CD4-positive, alpha-beta T cell treated with Interleukin-15 for 1 hour (primary cell): Measurements from ENCODE around the gene SLC35D1.
"Not testable (repeated sequence)": the region's sequence is repeated elsewhere in the genome, so short reads cannot be mapped to it uniquely, and the experiment has no call there.

Experiments
- DNase-seq: peaks from one replicate; pipeline ENCODE4 v3.0.0-alpha.2; 2020

The SLC35D1 gene

DNA sequence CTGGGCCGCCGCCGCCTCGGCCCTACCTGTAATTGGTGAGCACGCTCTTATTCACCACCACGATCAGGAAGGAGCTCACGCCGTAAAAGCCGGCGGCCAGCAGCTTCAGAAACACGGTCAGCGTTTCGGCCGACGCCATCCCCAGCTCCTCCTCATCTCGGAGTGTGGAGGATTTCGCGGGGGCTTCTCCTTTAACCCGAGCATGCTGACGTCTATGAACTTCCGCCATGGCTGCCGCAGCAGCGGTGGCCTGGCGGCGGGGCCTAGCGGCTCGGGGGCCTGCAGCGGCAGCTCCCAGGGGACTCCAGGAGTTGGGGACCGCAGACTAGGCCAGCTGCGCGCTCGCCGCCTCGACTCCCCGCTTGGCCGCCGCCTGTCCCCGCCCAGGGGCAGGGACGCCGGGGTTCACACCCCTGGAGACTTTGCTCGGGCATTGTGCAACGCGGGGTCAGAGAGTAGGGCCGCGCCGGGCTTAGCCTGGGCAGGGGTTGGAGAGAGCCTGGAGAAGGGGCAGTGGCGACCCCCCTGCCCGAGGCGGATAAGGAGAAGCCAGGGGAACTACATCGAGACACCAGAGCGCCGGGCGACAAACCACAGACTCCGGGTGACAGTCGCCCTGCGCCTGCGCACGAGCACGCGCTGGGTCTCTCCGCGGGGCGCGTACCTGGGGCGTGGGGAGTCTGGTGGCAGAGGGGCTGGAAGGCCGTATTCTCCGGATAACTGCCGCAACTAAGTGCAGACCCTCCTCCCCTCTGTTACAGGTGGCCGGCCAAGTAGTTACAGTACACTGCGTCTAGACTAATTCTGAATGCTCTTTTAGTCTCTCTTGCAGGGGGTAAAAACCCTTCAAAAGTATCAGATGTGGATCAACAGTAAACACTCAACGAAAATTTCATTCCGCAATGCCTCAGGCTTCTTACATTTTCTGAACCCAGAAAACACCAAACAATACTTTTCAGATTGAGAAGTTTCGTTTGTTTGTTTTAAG lies at the start of gene SLC35D1:
TSS of gene SLC35D1 (minus strand) at position 364 of the 988 bp plus-strand sequence. CDS start at position 229, 135 bp downstream.
- peak; percentile 83 for DNase-seq

DNA sequence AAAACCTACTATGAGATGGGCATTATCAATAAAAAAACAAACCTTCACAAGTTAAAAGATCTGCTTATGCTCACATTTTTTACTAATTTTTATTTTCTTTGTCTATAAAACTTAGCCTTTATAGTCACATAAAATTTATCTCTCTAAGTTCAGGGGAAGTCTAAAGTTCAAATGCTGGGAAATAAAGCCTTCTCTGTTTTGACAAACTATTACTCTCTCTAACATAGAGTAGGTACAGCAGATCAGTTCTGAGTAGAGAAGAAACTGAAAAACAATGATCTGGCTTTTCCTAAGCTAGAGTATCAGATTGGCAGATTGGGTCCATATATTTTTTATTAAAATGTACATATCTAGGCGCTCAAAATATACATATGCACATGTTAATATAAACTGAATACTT lies 49.6 kb upstream of the SLC35D1 start:
- DNase-seq: no peak

DNA sequence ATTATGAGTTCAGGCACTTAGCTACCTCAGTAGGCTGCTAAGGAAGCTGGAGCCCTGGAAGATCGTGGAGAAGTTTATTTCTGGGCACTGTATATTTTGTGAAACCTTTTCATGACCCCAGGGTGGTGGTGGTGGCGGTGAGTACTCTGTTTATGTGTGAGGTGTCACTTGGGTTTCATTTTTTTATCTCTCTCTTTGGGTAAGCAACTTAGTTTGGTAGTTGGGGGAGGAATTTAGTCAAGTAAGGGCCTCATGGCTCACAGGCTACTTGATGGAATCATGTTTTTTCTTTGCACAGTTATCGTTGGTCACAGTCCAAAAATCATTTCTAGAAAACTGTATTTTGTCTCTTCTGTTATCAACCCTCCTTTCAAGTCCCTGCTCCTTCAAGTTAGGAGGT lies 46.9 kb upstream of the SLC35D1 start:
- DNase-seq: no peak

DNA sequence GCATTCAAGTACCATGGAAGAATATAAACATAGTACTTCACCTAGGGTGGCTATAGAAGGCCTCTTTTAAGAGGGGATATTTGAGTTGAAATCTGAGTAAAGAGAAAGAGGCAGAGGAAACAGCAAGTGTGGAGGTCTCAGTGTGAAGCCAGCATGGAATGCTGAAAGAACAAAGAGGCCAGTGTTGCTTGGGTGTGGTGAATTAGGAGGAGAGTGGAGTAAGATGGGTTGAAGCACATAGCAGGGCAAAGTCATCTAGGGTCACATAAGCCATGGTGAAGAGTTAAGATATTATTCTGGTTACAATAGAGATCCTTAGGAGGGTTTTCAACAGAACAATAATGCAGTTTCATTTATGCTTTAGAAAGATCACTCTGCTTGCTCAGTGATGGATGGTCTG lies 43.4 kb upstream of the SLC35D1 start:
- DNase-seq: no peak

DNA sequence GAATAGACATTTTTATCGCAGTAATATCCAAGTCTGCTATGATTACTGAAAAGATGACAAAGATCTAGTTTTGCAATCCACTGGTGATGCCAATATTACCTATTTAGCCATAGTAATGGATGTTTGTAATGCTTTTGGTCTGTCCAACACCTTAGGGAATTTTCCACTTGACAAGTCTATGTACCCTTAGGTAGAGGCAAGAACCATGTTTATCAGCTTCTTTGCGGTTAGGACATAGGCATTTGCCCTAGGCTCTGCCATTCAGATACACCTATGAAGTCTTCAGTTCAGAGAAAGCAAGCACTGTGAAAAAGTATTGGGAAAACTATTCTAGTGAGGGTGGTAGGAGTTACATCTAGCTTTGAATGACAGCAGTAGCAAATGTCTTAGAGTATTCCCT lies 40.2 kb upstream of the SLC35D1 start:
- DNase-seq: no peak

DNA sequence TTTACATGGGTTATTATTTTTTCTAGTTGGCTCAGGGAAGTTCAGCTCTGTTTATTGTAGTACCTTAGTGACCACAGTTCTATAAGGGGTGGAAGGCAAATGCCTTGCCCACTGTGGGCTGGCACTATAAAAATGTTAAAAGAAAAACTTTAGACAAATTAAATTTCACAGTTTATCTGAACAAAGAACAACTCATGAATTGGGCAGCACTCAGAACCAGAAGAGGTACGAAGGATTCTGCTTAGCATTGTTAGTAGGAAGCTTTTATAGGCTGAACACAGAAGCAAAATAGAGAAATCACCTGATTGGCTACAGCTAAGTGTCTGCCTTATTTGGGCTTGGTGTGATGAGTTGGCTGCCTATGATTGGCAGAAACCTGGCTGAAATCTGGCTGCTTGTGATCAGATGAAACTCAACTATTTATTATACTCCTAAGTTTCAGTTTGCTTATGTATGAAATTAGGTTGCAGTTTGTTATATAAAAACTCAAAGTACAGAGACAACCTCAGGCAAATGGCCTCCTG lies 35.8 kb upstream of the SLC35D1 start:
- DNase-seq: no peak

DNA sequence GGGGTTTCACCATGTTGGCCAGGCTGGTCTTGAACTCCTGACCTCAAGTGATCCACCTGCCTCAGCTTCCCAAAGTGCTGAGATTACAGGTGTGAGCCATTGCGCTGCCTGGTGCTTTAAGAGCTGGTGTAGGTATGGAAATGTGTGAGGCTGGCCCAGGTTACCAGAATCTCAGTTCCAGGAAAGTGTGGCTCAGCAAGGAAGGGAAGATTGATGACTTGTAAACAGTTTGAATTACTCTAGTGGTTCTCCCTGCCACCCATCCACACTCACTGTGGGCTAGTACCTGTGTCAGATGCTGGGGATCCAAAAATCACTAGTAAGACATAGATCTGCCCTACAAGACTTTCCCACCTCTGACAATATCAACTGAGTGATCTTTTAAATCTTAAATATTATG lies 34.5 kb upstream of the SLC35D1 start:
- no peak for DNase-seq

DNA sequence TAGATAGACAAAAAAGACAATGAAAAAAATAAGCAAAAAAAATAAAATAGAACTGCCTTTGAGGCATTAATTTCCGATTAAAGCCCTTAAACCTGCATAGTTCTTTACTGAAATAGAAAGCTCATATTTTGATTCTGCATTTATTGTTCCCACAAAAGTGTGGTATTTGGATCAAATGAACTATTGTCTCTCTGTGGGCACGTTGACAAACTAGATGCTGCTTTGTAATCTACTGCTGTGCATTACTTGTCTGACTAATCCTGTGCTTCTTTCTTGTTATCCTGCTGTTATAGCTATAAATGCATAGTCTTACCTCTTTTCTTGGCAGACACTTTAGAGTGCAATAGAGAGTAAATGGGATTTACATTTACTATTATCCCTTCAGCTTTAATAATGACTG lies 31.4 kb upstream of the SLC35D1 start:
- DNase-seq: no peak

DNA sequence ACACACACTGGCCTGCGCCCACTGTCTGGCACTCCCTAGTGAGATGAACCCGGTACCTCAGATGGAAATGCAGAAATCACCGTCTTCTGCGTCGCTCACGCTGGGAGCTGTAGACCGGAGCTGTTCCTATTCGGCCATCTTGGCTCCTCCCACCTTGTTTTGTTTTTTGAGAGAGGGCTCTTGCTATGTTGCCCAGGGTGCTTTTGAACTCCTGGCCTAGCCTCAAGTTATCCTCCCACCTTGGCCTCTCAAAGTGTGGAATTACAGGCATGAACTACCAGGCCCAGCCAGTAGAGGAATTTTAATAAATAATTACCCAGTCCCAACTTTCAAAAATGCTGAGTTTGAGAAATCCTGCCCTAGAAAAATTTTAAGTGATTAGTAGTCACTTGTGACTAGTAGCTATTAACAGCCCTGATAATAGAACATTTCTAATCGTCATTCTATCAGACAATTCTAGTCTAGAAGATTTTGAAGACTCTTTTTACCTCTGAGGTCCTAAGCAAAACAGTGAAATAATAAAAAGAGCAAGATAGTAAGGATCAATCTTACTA lies 30.9 kb upstream of the SLC35D1 start:
- no peak for DNase-seq

DNA sequence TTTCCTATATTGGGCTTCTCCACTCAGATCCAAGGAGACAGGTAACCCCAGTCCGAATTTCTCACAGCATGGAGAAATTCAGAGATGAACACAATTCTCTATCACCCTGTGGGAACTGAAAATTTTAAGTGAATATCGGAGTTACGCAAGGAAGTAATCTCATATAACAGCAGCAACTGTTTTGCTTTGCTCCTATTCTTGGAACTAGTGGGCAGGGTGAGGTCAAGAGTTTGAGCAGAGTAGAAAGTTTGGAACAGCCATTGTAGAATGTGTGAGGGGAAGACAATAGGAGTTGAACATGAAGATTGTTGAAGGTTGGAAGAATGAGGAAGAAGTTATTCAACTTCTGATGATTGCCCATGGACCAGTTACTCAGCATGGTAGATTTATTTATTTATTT lies 24.3 kb upstream of the SLC35D1 start:
- DNase-seq: no peak

DNA sequence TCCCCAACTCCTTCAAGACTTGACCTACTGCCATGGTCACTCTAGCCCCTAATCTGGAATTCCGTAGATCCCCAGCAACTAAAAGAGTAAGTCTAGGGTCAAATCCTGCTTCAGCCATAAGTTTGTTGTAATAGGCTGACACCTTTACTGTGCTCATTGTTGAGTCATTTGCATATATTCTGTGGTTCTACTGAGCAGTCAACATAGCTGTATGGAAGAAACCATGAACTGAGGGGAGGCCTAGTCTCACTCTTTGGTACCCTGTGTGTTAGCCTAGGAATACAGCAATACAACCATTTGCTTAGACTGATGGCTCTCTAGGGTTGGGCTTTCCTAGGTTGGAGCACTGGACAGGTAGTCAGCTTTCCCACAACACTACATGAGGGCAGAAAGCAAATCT lies 23.6 kb upstream of the SLC35D1 start:
- DNase-seq: no peak

DNA sequence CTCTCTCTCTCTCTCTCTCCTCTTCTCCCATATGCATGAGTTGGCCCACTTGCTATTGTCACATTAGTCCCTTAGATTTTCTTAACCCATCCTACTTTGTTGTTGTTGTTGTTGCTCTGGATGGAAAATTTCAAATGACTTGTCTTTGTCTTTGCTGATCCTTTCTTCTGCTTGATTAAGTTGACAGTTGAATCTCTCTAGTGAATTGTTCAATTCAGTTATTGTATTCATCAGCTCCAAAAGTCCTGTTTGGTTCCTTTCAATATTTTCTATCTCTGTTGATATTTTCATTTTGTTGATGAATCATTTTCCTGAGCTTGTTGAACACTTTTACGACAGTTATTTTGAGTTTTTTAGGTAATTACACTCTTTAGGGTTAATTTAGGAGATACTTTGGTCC lies 18.8 kb upstream of the SLC35D1 start:
- DNase-seq: no peak

DNA sequence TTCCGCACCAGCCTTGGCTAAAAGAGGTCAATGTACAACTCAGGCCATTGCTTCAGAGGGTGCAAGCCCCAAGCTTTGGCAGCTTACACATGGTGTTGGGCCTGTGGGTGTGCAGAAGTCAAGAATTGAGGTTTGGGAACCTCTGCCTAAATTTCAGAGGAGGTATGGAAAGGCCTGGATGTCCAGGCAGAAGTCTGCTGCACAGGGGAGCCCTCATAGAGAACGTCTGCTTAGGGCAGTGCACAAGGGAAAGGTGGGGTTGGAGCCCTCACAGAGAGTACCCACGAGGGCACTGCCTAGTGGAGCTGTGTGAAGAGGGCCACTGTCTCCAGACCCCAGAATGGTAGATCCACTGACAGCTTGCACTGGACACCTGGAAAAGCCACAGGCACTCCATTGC lies 13.7 kb upstream of the SLC35D1 start:
- DNase-seq: not testable (repeated sequence)

DNA sequence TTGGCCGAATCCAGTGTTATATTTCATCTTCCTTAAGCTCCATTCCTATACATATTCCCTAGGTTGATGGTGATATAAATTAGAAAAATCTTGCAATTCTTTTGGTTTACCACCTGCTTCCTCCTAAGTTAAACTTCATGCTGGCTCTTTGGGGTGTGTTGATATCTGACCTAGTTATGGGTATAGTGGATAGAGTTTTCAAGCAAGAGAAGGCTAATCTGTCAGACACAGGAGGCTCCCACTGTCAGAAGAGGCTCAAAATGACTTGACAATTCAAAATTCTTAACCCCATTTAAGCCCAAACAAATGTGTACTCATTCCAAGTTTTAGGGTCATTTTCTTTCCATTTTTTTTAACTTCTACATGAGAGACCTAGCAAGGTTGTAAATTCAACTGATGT lies 8.5 kb upstream of the SLC35D1 start:
- DNase-seq: no peak

DNA sequence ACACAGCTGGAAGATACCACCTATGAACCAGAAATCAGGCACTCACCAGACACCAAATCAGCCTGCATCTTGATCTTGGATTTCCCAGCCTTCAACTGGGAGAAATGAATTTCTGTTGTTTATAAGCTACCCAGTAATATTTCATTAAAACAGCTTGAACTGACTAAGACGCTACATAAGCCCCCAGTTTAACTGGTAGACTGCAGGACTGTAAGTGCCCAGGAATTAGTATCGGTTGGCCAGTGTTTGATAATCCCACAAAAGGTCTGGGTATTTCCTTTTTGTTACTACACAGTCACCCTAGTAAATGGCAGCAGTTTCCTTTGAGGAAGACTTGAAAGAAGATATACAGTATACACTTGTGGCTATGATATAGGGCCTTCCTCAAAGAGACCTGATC lies 7.3 kb upstream of the SLC35D1 start:
- DNase-seq: no peak

DNA sequence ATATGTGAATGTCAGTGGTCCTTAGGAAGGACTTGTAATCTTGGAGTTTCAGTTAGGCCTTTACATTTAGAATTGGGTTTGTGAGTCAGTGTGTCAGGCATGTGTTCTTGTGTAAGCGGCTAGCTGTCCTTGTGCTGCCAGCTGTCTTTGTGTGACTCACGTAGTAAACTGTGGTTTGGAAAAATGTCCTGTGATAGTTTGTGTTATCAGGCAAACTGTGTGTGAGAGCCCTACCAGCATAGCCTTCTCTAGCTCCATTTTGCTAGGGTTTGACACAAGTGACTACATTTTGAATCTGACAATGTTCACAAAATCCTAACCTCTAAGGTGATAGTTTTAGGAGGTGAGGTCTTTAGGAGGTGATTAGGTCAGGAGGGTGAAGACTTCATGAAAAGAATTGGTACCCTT lies 6.9 kb upstream of the SLC35D1 start:
- no peak for DNase-seq

DNA sequence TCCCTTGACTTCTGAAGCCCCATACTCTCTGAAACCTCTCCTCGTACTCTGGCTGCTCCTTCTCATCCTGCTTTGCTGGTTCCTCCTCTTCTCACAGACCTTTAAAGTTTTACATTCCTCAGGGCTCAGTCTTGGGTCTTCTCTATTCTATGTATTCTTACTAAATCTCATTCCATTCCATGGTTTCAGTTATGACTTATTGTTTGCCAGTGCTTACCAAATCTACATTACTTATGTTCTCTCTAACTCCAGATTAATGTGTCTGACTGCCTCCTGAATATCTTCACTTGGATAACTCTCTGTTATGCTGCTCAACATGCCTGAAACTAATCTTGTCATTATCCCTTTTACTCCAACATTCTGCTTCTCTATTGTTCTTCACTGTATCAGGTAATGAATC lies 5.4 kb upstream of the SLC35D1 start:
- DNase-seq: no peak

DNA sequence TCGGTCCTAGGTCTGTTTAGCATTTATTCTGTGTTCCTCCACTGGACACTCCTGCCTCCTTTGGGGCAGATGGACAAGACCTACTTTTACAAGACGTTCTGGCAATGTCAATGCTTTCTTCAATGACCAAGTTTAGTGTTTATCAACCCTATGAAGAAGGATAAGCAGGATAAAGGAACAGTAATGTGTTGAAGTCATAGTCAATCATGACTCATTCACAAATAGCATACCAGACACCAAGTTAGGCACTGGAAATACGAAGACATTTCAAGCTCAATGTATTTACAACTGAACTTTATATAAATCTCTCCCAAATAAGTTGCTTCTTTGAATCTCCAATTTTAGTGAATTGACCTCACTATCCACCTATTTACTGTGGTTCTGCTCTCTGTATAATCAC lies 4.8 kb upstream of the SLC35D1 start:
- DNase-seq: no peak

DNA sequence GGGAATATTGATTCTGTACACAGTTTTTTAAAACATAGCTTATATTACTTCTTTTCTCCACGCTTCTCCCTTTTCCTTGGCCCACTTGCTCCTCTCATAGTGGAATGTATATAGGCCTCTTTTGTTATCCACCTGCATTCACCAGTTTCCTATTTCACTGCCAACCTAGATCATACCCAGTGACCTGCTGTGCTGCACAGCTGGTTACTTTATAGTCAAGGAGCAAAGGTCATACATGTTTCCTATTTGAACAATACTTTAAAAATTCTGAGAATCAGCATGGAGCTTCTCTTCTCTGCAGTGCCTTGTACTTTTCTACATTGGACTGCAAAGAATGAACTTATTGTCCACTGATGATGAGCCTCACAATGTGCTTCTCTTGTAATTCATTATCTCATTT lies 4.3 kb upstream of the SLC35D1 start:
- DNase-seq: no peak

DNA sequence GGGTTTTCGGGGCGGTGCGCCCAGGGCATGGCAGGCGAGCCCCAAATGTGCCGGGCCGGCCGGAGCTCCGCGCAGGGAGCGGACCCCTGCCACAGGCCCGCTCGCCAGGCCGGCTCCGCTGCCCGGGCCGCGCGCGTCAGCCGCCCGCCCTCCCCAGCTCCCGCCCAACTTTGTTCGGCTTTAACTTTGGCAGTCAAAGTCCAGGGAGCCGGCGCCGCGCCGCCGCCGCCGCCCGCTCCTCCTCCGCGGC lies 488 bp downstream of the SLC35D1 start:
- DNase-seq: no peak

DNA sequence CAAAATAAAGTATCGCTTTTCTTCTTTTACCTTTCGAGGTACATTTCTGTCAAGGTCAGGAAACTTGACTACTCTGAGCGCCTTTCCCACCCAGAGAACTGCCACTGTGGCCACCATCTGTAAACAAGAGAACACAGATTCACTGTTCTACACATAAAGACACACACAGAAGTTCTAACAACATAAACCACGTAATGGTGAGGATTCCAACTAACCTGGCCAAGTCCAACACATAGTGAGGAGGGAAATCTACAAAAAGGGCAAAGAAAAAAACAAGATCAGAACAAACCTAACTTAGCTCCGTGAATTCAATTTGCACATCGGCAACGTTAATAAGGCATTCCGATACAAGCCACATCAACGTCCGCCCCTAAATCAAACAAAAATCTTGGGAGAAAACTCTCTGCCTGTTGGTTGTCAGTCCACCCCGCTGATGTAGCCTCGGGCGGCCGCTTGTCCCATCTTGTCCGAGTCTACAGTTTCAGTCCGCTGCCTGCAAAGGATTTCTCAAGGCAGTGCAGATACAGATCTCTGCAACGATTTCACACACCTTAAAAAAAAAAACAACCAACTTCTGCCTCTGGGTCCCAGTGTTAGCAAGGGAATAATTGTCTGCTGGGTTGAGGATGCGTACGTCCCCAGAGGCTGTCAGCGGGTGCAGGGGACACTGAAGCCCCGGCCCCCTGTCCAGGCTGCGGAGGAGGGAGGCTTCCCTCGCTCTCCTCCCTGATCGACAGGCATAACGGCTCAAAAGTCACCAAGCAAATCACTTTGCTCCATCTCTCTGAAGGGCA lies 1.0 kb downstream of the SLC35D1 start:
- DNase-seq: no peak

DNA sequence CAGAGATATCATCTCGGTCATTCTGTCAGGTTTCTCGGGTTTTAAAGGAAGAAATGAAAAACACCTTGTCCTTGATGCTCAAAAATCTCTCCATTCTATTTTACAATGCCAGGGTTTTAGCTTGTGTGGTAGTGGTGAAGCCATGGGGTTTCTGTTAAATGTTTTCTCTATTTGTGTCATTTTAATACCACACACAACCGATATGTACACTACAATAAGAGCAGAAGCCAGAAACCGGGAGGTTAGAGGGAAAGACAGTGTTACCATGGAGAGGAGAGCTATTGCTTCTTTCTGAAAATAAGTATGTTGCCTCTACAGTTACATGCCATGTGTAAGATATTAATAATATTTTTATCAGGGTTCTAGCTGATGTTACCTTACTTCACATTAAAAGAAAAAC lies 2.8 kb downstream of the SLC35D1 start:
- no peak for DNase-seq

DNA sequence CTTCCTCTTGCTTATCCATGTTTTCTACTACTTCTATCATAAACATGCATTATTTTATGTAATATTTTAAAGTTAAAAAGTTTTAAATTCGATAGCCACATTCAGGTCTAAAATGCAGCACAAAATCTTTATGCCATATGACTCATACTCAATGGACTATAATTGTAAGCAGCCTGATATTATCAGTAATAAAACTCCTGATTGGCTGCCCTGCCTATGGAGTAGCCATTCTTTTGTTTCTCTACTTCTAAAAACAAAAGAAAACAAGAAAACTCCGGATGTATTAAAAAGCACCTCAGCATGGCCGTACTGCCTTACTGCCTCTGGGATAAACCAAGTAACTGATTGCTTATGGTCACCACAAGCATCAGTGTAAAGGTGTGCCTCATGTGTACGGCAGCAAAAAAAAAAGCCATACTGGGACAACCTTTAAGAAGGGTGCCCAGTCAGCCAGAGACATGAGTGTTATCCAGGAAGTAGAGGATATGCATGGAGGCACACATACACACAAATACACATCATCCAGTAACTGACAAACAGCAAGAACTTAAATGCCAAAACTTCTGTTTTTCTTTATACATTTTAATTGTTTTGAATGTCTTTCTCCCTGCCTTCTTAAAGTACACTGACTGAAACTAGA lies 9.2 kb downstream of the SLC35D1 start:
- DNase-seq: no peak
